Measurements from ENCODE around the gene SLC22A3. TPM values are rescaled to one million over a fixed set of nuclear protein-coding genes. Genes with fewer than 3 reads are reported as not detected.

Gene SLC22A3
- total RNA-seq, 1 donor from 2014 or later = 4.2 TPM

DNA sequence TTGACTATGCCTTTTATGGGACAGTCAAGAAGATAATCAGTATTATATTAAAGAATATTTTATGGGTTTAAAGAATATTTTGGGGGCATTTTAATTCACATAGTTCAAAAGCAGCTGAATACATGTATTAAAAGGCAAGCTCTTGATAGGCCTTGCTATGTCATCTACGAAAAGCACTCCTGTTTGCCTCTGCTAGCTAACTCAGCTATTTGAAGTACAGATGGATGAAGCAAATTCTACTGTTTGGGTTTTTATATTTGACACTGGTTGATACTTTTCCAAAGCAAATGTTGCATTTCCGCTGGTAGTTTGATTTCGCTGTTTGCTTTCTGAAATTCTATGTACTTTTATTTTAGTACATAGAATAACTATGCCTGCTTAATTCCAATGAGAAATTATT is 47.0 kb downstream of the SLC22A3 start:
- TF ChIP-seq, protein P1, sequence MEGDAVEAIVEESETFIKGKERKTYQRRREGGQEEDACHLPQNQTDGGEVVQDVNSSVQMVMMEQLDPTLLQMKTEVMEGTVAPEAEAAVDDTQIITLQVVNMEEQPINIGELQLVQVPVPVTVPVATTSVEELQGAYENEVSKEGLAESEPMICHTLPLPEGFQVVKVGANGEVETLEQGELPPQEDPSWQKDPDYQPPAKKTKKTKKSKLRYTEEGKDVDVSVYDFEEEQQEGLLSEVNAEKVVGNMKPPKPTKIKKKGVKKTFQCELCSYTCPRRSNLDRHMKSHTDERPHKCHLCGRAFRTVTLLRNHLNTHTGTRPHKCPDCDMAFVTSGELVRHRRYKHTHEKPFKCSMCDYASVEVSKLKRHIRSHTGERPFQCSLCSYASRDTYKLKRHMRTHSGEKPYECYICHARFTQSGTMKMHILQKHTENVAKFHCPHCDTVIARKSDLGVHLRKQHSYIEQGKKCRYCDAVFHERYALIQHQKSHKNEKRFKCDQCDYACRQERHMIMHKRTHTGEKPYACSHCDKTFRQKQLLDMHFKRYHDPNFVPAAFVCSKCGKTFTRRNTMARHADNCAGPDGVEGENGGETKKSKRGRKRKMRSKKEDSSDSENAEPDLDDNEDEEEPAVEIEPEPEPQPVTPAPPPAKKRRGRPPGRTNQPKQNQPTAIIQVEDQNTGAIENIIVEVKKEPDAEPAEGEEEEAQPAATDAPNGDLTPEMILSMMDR (conservative IDR thresholded peaks at IDR 0.05; ENCODE audit: low read depth, low read length) = no peak
- DNase-seq (ENCODE audit: low read depth) = no peak
- H3K4me3 ChIP-seq (ENCODE audit: low read depth, low read length) = no peak overlapping the region

DNA sequence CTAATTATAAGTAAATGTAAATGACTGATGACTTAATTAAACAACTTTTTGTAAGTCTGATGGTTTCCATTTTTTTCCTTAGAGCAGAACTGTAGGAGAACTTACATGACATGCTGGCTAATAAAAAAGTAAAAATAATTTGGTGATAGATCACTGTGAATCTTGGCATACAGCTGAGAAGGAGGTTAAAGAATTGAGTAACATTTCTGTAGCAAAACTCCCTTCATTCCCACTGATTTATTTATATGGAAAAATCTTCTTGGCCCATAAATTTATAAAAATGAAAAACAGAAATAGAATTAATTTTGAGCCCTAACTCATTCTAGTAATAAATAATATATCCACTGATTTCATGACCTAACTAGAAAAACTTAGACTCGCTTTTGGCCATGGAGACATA is 48.1 kb downstream of the SLC22A3 start:
- TF ChIP-seq, protein P1 (conservative IDR thresholded peaks at IDR 0.05; ENCODE audit: low read depth, low read length) = no peak
- DNase-seq (ENCODE audit: low read depth) = no peak
- H3K4me3 ChIP-seq (ENCODE audit: low read depth, low read length) = no peak overlapping the region

DNA sequence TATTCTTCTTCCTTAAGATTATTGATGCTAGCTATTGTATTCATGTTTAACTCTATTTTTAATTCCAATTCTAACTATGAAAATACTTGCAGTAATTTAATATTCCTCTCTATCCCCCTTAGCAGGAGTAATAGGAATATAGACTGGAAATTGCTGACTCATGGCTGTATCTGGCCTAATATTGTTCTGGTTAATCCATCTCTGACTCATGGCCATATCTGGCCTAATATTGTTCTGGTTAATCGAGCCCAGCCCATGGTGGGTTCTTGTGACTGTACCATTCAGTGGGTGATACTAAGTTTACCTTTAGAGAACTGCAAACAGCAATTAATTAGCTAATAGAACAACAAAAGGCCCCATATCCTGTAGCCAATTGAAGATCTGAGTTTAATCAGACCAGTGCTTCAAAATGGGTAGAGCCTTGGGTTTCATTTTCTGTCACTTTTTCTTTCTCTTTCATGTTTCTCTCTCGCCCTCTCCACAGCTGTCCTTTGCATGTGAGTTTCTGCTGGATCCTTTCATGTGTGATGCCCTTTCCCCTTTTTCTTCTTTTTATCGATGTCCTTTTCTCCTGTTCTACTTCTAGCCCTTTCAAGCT is 50.6 kb downstream of the SLC22A3 start:
- no peak for DNase-seq (ENCODE audit: low read depth)
- TF ChIP-seq, protein P1 (conservative IDR thresholded peaks at IDR 0.05; ENCODE audit: low read depth, low read length) = no peak

DNA sequence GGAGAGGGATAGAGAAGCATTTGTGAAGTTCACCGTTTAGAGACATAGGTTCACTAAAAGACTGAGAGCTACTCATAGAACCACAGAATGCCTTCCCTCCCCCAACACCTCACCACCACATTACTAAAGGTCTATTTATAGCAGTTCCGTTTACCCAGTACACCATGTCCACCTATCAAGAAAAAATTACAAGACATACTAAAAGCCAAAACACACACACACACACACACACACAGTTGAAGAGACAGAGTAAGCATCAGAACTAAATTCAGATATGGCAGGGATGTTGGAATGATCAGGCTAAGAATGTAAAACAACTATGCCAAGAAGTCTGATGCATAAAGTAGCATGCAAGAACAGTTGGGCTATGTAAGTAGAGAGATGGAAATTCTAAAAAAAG is 52.3 kb downstream of the SLC22A3 start:
- DNase-seq (ENCODE audit: low read depth) = no peak
- TF ChIP-seq, protein P1 (conservative IDR thresholded peaks at IDR 0.05; ENCODE audit: low read depth, low read length) = no peak

More for the DNA sequence above, 50.6 kb downstream of the SLC22A3 start:
- H3K4me3 ChIP-seq (ENCODE audit: low read depth, low read length) = no peak overlapping the region

DNA sequence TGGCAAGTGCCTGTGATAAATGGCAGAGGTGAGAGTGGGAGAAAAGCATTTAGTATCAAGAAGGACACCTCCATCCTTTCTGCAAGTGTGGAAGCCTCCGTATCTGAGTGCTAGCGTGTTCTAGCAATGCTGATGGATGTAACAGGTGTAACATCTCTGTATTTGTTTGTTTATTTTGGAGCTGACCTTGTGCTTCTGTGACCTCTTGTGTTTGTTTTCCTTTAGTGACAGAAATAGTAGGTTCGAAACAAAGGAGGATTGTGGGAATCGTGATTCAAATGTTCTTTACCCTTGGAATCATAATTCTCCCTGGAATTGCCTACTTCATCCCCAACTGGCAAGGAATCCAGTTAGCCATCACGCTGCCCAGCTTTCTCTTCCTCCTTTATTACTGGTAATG is 60.4 kb downstream of the SLC22A3 start:
- no peak overlapping the region for H3K4me3 ChIP-seq (ENCODE audit: low read depth, low read length)
- DNase-seq (ENCODE audit: low read depth) = no peak
- TF ChIP-seq, protein P1 (conservative IDR thresholded peaks at IDR 0.05; ENCODE audit: low read depth, low read length) = no peak

More for the DNA sequence above, 52.3 kb downstream of the SLC22A3 start:
- H3K4me3 ChIP-seq (ENCODE audit: low read depth, low read length) = no peak overlapping the region

DNA sequence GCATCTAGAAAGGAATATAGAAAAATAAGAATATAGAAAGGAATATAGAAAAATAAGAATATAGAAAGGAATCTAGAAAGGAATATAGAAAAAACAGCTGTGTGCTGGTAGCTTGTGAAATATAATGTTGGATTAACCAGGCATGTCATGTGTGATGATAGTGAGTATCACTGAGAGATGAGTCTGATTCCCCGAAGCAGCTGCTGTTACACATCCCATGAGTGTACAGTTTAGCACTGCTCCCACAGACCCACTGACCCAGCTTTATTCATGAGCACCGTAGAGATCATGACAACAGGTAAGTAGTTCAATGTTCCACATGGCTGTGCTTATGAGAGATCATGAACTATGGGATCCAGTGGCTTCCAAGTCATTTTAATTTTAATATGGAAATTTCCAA is 64.8 kb downstream of the SLC22A3 start:
- H3K4me3 ChIP-seq (ENCODE audit: low read depth, low read length) = no peak overlapping the region
- no peak for DNase-seq (ENCODE audit: low read depth)
- TF ChIP-seq, protein P1 (conservative IDR thresholded peaks at IDR 0.05; ENCODE audit: low read depth, low read length) = no peak

DNA sequence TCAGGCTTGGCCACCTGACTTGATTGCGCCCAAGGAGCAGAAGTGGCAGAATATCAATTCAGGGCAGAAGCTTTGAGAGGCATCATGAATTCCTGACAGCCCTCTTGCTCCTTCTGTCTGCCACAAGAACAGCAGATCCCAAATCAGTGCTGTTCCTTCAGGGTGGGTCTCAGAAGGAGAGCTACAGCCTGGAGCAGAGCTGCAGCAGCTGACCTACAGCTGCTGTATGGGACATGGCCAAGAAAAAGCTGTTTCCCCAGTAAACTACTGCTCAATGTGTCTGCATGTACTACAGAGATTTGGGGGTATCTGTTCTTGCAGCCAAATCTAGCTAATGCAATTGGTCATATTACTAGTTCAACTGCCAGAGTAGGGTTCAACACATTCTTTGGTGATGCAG is 69.0 kb downstream of the SLC22A3 start:
- TF ChIP-seq, protein P1 (conservative IDR thresholded peaks at IDR 0.05; ENCODE audit: low read depth, low read length) = no peak
- no peak overlapping the region for H3K4me3 ChIP-seq (ENCODE audit: low read depth, low read length)
- no peak for DNase-seq (ENCODE audit: low read depth)

Measured in epithelial cell of proximal tubule (primary cell).